HL-60/S4 treated with phorbol 12-myristate 13-acetate at 8.2 ng/mL for 4 days and 3 days (cell line): Measurements from ENCODE around the gene LDHAL6B.

Source experiments
- in situ Hi-C: fragments of 300-500 bp; cut with MboI; formaldehyde crosslinking; loops from 2 replicates; pipeline ENCODE4 v1.15.0; 2022; ENCODE audit warnings: low sequenced_read_pairs

LDHAL6B gene

GRCh38 chr15:59247364-59247763, 40.7 kb downstream of the LDHAL6B start:
- in situ Hi-C loops: loop anchor here (10.0 kb wide), 1 partner anchor 247 kb away; no protein-coding TSS in a partner anchor

GRCh38 chr15:59249816-59250215, 43.2 kb downstream of the LDHAL6B start:
- in situ Hi-C loops: loop anchor here (10.0 kb wide), 1 partner anchor 245 kb away; no protein-coding TSS in a partner anchor

- in situ Hi-C loops: no loop called here
Observed at GRCh38 chr15:59250249-59250648, 43.6 kb downstream of the LDHAL6B start.

- in situ Hi-C loops: no loop called here
Observed at GRCh38 chr15:59251001-59251845, 44.6 kb downstream of the LDHAL6B start.

GRCh38 chr15:59252137-59252536, 45.5 kb downstream of the LDHAL6B start:
- in situ Hi-C loops: no loop called here

GRCh38 chr15:59255680-59256336, 49.2 kb downstream of the LDHAL6B start:
- in situ Hi-C loops: no loop called here

GRCh38 chr15:59256482-59256881, 49.8 kb downstream of the LDHAL6B start:
- in situ Hi-C loops: no loop called here

- in situ Hi-C loops: no loop called here
Observed at GRCh38 chr15:59257140-59257539, 50.5 kb downstream of the LDHAL6B start.
